ENCODE measurements around the gene OIP5.

DNA sequence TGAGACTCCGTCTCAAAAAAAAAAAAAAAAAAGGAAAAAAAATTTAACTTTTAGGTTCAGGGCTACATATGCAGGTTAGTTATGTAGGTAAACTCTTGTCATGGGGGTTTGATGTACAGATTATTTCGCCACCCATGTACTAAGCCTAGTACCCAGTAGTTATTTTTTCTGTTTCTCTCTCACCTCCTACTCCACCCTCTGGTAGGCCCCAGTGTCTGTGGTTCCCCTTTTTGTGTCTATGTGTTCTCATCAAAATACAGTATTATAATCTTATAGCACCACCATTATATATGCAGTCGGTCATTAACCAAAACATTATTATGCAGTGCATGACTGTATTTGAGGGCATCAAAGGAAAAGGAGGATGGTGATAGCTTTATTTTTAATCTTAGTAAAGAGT is 54.1 kb downstream of the OIP5 start:
- TF ChIP-seq, protein P1, sequence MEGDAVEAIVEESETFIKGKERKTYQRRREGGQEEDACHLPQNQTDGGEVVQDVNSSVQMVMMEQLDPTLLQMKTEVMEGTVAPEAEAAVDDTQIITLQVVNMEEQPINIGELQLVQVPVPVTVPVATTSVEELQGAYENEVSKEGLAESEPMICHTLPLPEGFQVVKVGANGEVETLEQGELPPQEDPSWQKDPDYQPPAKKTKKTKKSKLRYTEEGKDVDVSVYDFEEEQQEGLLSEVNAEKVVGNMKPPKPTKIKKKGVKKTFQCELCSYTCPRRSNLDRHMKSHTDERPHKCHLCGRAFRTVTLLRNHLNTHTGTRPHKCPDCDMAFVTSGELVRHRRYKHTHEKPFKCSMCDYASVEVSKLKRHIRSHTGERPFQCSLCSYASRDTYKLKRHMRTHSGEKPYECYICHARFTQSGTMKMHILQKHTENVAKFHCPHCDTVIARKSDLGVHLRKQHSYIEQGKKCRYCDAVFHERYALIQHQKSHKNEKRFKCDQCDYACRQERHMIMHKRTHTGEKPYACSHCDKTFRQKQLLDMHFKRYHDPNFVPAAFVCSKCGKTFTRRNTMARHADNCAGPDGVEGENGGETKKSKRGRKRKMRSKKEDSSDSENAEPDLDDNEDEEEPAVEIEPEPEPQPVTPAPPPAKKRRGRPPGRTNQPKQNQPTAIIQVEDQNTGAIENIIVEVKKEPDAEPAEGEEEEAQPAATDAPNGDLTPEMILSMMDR (conservative IDR thresholded peaks at IDR 0.05): no peak
- TF ChIP-seq ZFX (IDR thresholded peaks at IDR 0.05): no peak

Measured in C4-2B (cell line).